HG03280 (cell line): ENCODE data around the gene ELN.
"Not testable (repeated sequence)": the region's sequence is repeated elsewhere in the genome, so short reads cannot be mapped to it uniquely, and the experiment has no call there.

Experiments used
- ATAC-seq: cut with Tn5 transposase; IDR thresholded peaks from one replicate; pipeline ENCODE4 v1.9.1; 2021; ENCODE audit warnings: mild to moderate bottlenecking, moderate library complexity; ENCODE audit not compliant: unreplicated experiment

The ELN gene

DNA sequence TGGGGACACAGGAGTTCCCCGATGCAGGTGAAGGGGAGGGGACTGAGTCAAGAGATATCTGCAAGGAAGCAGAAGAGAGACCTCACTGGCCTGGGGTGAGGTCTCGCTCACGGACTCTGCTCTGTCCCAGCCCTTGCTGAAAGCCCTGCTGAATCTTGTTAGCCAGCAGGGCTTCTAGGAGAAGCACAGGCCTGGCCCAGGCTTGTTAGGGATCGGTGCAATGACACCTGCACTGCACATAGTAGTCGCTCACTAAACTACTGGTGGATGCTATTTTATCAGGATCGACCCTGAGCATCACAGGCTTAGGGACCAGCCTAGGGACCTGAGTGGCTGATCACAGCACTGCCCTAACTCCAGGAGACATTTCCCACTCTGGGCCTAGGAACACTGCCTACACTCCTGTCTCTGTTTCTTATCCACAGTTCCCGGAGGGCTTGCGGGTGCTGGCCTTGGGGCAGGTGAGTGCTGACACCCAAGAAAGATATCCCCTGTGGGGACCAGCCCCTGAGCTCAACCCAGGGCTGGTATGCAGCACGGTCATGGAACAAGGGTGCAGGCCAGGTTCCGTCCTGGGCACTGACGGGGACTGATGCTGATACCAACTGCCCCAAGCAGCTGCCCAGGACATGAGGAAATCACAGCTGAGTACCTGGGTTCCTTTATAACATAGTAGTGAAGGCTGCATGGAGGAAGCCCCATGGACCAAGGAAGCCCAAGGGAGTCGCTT, 13.0 kb downstream of the ELN start:
- ATAC-seq: no peak

DNA sequence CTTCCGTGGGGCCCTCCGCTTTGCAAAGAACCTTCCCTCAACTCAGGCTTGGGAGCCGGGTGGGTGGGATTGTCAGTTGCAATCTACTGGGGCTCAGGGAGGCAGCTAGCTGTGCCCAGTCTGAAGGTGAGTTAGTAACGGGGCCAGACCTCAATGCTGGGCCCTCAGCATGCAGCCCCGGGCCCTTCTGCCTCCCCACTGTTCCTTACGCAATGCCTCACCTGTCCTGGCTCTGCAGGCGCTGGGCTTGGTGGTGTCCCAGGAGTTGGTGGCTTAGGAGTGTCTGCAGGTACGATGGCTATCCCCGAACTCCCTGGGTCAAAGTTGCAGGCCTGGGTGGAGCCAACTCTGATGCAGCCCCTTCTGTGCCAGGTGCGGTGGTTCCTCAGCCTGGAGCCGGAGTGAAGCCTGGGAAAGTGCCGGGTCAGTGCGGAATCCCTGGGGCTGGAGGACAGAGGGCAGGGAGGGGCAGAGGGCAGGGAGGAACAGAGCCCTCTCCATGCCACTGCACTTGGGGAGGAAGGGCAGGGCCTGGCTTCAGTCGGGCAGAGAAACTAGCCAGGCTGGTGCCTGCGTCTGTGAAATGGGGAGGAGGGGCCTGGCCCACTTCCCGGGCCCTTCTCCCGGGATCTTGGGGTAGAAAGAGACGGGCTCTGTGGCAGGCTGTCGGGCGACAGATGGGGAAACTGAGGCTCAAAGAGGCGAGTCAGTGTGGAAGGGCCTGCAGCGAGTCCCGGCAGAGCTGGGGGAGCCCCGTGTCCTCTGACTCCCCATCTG, 15.0 kb downstream of the ELN start:
- ATAC-seq: no peak

DNA sequence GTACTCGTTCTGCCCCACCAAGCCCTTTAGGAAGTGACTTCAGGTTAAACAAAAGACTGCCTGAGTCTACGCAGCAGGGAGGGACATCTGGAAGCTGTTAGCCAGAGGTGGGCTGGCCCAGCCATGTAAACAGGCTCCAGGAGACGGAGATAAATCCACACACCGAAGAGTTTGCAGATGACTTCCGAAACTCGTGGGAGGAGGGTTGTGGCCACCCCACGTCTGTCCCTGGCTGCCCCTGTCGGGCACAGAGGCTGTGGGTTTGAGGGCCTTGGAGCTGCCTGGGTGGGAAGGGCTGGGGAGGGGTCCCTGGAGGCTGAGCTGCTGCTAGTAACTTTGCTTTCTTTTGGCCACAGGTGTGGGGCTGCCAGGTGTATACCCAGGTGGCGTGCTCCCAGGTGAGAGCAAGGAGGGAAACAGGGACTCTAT, 15.6 kb downstream of the ELN start:
- ATAC-seq: no peak

DNA sequence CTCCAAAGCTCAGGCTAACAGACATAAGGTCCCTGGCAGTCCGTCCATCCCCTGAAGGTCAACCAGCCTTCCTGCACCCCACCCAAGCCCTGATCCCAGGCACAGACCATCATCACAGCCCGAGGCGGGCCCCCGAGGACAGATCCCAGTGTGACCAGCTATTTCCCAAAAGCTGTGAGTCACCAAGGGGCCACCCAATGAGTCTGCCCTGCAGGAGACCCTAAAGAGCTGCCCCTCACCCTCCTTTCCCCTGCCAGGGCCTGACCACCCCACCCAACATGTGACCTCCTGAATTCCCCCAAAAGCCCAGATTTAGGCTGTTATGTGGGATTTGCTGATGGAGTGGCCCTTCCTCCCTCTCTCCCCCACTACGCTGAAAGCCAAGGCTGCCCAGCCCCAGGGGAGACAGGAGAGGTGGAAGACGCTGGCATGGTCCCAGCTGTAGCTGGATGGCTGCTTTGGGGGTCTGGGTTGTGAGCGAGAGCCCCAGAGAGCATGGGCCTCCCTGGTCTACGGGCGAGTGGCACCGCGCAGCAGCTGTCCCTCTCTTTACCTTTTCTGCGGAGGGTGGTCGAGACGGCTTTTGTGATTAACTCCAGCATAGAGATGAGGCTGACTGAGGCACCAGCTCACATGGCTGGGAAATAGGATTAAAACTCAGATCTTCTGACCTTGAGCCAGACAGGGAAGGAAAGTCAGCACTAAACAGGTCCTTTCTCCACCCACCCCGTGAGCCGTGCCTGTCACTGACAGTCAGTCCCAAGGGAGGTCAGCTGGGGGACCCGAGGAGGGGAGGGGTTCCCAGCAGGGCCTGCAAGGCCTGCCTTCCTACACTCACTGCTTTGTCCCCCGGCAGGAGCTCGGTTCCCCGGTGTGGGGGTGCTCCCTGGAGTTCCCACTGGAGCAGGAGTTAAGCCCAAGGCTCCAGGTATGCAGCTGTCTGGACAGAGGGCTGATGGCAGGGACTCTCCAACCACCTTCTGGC, 16.7 kb downstream of the ELN start:
- no peak for ATAC-seq

DNA sequence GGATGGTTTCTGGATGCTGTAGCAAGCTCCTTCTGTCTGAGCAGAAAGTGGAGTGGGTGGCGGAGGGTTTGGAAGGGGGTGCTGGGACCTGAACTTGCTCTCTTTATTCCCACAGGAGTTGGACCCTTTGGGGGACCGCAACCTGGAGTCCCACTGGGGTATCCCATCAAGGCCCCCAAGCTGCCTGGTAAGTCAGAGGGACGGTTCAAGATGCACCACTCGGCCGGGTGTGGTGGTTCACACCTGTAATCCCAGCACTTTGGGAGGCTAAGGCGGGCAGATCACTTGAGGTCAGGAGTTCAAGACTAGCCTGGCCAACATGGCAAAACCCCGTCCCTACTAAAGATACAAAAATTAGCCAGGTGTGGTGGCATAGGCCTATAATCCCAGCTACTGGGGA, 18.6 kb downstream of the ELN start:
- ATAC-seq: not testable (repeated sequence)

DNA sequence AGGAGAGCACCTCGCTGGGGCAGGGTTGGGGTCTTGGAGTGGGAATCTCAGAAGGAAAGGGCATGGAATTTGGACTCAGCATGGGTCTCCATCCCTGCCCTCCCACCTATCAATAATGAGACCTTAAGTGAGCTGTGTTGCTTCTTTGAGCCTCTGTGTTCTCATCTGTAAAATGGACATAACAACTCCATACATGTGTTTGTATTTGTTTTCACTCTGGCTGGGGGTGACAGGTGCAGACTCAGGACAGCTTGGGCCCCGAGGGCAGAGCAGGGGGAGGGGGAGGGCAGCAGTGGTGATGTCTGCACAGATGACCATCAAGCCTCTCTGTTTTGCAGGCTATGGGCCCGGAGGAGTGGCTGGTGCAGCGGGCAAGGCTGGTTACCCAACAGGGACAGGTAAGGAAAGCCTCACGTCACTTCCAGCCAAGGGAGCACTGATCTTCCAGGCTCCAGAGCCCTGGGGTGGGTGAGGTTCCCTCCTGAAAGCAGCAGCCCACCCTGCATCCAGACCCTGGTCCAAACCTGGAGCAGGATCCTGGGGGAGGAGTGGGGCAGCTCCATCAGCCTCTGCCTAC, 19.9 kb downstream of the ELN start:
- no peak for ATAC-seq

DNA sequence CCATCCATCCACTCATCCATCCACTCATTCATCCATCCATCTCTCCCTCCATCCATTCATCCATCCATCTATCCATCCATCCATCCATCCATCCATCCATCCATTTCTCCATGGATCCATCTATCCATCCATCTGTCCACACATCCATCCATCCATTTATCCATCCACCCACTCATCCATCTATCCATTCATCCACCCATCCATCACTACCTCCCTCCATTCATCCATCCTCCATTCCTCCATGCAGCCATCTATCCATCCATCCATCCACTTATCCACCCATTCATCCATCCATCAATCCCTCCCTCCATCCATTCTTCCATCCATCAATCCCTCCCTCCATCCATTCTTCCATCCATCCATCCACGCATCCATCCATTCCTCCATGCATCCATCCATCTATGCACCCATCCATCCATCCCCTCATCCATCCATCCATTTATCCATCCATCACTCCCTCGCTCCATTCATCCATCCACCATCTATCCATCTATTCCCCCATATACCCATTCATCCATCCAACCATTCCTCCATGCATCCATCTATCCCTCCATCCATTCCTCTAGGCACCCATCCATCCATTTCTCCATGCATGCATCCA, 21.1 kb downstream of the ELN start:
- ATAC-seq: no peak

DNA sequence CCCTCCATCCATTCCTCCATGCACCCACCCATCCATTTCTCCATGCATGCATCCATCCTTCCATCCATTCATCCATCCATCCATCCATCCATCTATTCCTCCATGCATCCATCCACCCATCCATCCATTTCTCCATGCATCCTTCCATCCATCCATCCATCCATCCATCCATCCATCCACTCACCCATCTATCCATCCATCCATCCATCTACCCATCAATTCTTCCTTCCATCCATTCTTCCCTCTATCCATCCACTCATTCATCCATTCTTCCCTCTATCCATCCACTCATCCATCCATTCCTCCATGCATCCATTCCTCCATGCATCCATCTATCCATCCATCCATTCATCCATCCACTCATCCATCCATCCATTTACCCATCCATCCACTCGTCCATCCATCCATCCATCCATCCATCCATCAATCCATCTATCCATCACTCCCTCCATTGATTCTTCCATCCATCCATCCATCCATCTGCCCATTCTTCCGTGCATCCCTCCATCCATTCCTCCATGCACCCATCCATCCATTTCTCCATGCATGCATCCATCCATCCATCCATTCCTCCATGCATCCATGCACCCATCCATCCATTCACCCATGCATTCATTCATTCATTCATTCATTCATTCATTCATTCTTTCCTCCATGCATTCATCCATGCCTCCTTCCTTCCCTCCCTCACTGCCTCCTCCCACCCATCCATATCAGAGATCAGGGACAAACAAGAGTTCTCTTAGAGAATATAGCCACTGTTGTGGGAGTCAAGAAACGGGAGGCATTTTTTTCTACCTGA, 22.2 kb downstream of the ELN start:
- ATAC-seq: no peak

DNA sequence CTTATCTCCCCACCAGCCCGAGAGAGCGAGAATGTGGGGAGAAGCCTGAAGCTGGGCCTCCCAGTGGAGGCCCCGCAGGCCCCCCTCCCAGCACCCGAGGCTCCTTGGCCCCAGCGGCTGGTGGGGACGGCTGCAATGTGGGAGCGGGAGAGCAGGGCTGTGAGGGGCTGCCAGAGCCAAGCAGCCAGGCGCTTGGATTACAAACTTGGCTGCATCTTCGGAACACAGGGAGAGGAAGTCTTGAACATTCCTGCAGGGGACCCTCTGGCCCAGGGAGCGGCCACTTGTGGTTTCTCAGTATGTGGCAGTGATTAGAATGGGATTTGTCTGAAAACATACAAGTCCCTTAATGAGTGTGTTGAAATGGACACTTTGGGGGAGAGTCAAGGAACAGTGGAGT, 23.2 kb downstream of the ELN start:
- no peak for ATAC-seq

DNA sequence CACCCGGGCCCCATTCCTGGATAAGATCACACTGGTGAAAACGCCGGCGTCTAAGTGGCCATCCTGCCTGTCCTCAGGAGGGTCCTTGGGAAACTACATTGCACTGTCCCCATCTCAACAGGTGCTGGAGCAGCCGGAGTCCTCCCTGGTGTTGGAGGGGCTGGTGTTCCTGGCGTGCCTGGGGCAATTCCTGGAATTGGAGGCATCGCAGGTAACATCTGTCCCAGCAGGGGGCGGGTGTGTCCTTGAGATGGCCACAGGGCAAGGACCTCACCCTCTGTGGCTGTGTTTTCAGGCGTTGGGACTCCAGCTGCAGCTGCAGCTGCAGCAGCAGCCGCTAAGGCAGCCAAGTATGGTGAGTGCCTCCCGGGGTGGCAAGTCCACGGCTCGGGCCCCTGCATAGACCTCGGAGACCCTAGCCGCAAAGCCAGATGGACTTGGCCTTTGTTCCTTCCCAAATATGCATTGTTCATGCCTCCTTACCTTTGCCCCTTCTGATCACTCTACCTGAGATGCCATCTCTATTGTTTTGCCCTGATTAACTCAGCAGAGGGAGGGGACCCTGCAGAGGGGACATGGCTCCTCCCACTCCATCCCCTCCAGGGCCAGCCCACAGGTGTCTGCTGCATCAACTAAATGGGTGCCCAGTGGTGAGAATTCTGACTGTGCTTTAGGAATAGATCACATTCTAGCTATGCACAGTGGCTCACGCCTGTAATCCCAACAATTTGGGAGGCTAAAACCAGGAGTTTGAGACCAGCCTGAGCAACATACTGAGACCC, 23.8 kb downstream of the ELN start:
- ATAC-seq: no peak

DNA sequence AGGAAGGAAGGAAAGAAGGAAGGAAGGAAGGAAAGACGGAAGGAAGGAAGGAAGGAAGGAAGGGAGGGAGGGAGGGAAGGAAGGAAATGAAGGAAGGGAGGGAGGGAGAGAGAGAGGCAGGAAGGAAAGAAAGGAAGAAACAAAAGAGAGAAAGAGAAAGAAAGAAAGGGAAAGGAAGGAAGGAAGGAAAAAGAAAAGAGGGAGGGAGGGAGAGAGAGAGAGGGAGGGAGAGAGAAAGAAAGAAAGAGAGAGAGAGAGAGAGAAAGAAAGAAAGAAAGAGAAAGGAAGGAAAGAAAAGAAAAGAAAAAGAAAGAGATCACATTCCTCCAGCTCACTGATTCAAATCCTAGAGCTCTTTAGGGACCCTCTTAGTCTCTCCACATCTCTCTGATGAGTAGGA, 24.7 kb downstream of the ELN start:
- no peak for ATAC-seq

DNA sequence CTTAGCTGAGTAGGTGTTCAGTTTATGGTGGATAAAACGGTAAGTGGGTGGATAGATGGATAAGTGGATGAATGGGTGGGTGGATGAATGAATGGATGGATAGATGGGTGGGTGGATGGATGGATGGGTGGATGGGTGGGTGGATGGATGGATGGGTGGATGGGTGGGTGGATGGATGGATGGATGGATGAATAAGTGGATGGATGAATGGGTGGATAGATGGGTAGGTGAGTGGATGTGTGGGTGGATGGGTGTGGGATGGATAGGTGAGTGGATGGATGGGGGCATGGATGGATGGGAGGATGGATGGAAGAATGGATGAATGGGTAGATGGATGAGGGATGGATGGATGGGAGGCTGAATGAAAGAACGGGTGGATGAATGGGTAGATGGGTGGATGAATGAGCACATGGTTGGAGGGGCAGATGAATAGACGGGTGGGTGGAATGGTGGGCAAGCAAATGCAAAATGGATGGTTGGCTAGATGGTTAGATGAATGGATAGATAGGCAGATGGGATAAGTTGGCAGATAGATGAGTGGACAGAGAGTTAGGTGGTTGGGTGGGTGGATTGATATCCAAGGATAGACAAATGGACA, 25.7 kb downstream of the ELN start:
- ATAC-seq: no peak

DNA sequence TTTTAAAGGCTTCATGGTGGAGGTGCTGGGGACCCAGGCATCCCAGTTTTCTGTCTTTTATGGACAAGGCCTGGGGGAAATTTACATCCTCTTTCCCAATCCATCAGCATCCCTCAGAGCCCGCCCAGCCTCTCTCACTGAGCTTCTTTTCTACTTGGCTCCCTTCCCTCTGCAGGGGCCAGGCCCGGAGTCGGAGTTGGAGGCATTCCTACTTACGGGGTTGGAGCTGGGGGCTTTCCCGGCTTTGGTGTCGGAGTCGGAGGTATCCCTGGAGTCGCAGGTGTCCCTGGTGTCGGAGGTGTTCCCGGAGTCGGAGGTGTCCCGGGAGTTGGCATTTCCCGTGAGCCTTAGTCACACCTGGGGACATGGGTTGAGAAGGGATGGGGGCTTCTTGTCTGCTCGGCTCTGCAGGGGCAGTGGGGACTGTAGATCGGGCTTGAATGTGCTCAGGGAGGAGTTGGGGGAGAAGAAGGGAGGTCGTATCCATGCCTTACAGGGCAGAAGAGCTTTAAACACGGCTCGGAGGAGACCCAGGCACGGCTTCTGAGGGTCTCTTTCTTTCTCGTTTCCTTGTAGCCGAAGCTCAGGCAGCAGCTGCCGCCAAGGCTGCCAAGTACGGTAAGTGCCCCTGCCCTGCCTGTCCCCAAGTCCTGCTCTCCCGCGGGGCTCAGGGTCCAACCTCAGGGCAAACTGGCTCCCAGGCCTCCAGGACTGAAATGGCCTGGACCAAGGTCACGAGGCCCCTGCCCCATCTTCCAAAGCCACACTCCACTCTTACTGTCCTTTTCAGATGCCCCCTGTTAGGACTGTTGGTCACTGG, 28.3 kb downstream of the ELN start:
- ATAC-seq: no peak

DNA sequence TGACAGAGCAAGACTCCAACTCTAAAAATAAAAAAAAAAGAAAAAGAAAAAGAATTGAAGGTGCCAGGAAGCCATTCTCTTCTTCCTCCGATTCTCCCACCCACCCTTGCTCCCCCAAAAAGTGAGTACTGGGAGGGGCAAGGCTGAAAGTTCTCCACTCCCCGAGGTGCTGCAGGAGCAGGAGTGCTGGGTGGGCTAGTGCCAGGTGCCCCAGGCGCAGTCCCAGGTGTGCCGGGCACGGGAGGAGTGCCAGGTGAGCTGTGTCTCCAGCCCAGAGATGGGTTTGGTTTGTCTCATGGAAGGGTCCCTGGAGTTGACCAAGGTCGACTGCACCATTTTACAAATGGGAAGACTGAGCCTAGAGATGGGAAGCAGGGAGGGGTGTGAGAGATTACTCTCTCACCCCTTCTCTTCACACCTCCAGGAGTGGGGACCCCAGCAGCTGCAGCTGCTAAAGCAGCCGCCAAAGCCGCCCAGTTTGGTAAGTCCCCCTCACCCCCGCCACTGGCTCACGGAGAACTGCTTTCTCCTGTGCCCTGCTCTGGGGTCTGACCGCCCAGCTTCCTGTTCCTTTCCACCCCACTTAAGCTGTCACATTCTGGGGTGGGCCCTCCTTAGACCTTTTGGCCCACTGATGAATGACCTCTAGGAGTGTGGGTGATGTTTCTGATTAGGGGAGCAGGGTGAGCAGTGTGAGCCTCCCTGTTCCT, 29.4 kb downstream of the ELN start:
- no peak for ATAC-seq

DNA sequence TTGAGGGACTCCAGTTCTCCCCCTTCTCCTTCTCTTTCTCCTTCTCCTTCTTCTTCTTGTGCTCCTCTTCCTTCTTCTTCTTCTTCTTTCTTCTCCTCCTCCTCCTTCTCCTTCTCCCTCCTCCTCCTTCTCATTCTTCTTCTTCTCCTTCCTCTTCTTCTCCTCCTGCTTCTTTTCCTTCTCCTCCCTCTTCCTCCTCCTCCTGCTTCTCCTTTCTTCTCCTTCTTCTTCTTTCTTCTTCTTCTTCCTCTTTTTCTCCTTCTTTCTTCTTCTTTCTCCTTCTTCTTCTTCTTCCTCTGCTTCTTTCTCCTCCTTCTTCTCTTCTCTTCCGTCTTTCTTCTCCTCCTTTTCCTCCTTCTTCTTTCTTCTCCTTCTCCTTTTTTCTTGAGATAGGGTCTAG, 30.0 kb downstream of the ELN start:
- ATAC-seq: no peak

DNA sequence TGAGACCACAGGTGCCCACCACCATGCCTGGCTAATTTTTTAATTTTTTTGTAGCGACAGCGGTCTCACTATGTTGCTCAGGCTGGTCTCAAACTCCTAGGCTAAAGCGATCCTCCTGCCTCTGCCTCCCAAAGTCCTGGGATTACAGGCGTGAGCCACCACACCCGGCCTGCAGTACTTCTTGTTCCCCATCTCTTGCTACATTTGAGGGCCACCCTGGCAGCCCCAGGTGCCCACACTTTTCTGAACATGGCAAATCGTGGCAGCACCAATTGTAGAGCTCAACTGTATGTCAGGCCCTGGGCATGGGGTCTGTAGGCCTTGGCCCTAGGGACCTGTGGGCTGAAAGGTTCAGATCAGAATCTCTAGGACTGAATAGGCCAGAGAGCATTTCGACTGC, 30.5 kb downstream of the ELN start:
- no peak for ATAC-seq

DNA sequence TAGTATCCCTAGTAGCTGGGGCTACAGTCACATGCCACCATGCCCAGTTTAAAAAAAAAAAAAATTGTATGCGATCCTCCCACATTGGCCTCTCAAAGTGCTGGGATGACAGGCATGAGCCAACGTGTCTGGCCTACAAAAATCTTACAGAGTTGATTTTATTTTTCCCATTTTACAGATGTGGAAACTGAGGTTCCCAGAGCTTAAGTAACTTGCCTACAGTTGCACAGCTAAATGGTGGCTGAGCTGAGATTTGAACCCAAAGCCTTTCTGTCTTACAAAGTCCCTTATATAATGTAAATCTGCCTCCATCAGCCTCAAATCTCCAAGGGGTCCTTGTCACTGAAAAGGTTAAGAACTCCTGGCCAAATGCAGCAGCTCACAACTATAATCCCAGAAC, 31.1 kb downstream of the ELN start:
- no peak for ATAC-seq
